Neural progenitor cell (in vitro differentiated cells): Measurements from ENCODE around the gene USP15. TPM values are rescaled to one million over a fixed set of nuclear protein-coding genes. Genes with fewer than 3 reads are reported as not detected.

Experiments used
- DNase-seq: peaks from one replicate; pipeline ENCODE4 v3.0.0-alpha.2; 2016; ENCODE audit warnings: low spot score
- H2AFZ ChIP-seq: fragments of 200-600 bp; sonication (generic); replicated peaks from 2 replicates; pipeline ENCODE4 v1.6.1; 2016; ENCODE audit warnings: antibody characterized with exemption
- H3F3A ChIP-seq: fragments of 200-600 bp; sonication (generic); 2 replicates; pipeline ENCODE4 v1.6.1; 2016; ENCODE audit warnings: antibody characterized with exemption, low read depth
- H3K27ac ChIP-seq: fragments of 200-600 bp; sonication (generic); 2 replicates; pipeline ENCODE4 v1.5.1; 2016; ENCODE audit warnings: mild to moderate bottlenecking
- H3K27me3 ChIP-seq: fragments of 200-600 bp; sonication (generic); 2 replicates; pipeline ENCODE4 v1.6.1; 2016; ENCODE audit warnings: mild to moderate bottlenecking, moderate library complexity
- H3K36me3 ChIP-seq: fragments of 200-600 bp; sonication (generic); 2 replicates; pipeline ENCODE4 v1.5.1; 2016
- H3K4me1 ChIP-seq: fragments of 200-600 bp; sonication (generic); 2 replicates; pipeline ENCODE4 v1.6.1; 2016; ENCODE audit warnings: mixed run types
- H3K4me2 ChIP-seq: fragments of 200-600 bp; sonication (generic); 2 replicates; pipeline ENCODE4 v1.6.1; 2016
- H3K4me3 ChIP-seq: fragments of 200-600 bp; sonication (generic); 2 replicates; pipeline ENCODE4 v1.5.1; 2016
- H3K79me2 ChIP-seq: fragments of 200-600 bp; sonication (generic); 2 replicates; pipeline ENCODE4 v1.6.1; 2016; ENCODE audit warnings: low read depth
- H3K9ac ChIP-seq: fragments of 200-600 bp; sonication (generic); 2 replicates; pipeline ENCODE4 v1.6.1; 2016
- H3K9me3 ChIP-seq: fragments of 200-600 bp; sonication (generic); 2 replicates; pipeline ENCODE4 v1.5.1; 2016; ENCODE audit warnings: low read depth
- H4K20me1 ChIP-seq: fragments of 200-600 bp; sonication (generic); 2 replicates; pipeline ENCODE4 v1.6.1; 2016; ENCODE audit warnings: low read depth
- H3K27ac Mint-ChIP-seq: 3 replicates; pipeline ENCODE4 v1.8.0; 2021; ENCODE audit warnings: mixed read lengths
- H3K27me3 Mint-ChIP-seq: 2 replicates; pipeline ENCODE4 v1.8.0; 2022; ENCODE audit warnings: low read depth, mild to moderate bottlenecking, inconsistent platforms, moderate library complexity, mixed read lengths; ENCODE audit not compliant: insufficient read depth
- H3K36me3 Mint-ChIP-seq: 3 replicates; pipeline ENCODE4 v1.8.0; 2021; ENCODE audit warnings: mixed read lengths
- H3K4me1 Mint-ChIP-seq: 3 replicates; pipeline ENCODE4 v1.8.0; 2021; ENCODE audit warnings: mixed read lengths
- H3K4me3 Mint-ChIP-seq: 3 replicates; pipeline ENCODE4 v1.8.0; 2021; ENCODE audit warnings: mild to moderate bottlenecking, moderate library complexity, mixed read lengths
- H3K9me3 Mint-ChIP-seq: 3 replicates; pipeline ENCODE4 v1.8.0; 2020; ENCODE audit warnings: mixed read lengths
- EZH2 ChIP-seq: fragments of 200-600 bp; sonication (generic); IDR thresholded peaks from 2 replicates; pipeline ENCODE4 v1.6.1; 2017; ENCODE audit warnings: antibody characterized with exemption, mild to moderate bottlenecking, moderate library complexity
- EZH2phosphoT487 ChIP-seq: fragments of 200-600 bp; sonication (generic); IDR thresholded peaks from 2 replicates; pipeline ENCODE4 v1.6.1; 2017; ENCODE audit warnings: antibody characterized with exemption
- total RNA-seq: library from RNA; depleted of rRNA; stranded (reverse); fragments of >200 nt; gene quantifications from 2 replicates; pipeline ENCODE4 v1.2.3, GENCODE V29; 2015; ENCODE audit warnings: low replicate concordance
- TF ChIP-seq, protein P1 (sequence below): fragments of 200-600 bp; sonication (generic); IDR thresholded peaks from 2 replicates; pipeline ENCODE4 v1.5.1; 2017; ENCODE audit warnings: antibody characterized with exemption, mild to moderate bottlenecking

The USP15 gene
- total RNA-seq, 1 donor from 2014 or later: 36.0 TPM

DNA sequence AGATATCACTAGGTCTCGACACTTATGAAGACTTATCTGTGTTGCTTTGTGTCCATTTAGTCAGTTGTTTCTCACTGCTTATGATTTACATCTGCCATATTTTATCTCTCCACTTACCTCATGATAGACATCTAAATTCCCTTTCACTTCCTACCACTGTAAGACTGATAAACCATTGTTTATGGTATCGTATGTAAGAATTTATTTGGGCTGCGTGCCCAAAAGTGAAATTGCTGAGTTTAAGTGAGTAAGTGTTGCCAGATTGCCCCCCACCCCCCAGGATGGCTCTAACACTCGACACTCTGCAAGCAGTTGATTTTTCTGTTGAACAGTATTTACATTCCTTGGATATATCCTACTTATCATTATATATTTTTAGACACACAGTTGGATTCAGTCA, 136.5 kb downstream of the USP15 start:
- H3K36me3 ChIP-seq: peaks cover 12% of the 10 kb centered on the region

DNA sequence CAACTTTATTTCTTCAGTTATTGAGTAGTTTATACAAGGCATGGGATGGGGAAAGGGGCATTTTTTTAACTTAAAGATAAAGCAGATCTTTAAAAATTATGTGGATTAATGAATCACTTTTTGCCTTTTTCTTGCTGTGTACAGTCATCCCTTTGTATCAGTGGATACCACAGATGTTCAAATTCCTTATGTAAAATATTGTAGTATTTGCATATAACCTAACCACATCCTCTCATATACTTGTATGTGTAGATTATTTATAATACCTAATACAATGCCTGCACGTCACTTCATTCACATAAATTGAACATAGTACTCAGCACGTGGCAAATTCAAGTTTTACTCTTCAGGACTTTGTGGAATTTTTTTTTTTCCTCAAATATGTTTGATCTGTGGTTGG, 139.9 kb downstream of the USP15 start:
- no peak overlapping the region for H3K27ac ChIP-seq
- H2AFZ ChIP-seq: no peak overlapping the region
- no peaks in the 10 kb centered on the region for H3K4me1 ChIP-seq
- no peaks in the 10 kb centered on the region for H3F3A ChIP-seq
- DNase-seq: no peak
- peaks cover 4% of the 10 kb centered on the region for H3K36me3 ChIP-seq
- H3K4me2 ChIP-seq: no peak overlapping the region
- no peak overlapping the region for H3K9ac ChIP-seq
- H4K20me1 ChIP-seq: no peaks in the 10 kb centered on the region
- peaks cover 9% of the 10 kb centered on the region for H3K36me3 Mint-ChIP-seq
- H3K4me3 ChIP-seq: no peak overlapping the region
- H3K27ac Mint-ChIP-seq: no peak overlapping the region
- H3K27me3 Mint-ChIP-seq: no peaks in the 10 kb centered on the region
- no peaks in the 10 kb centered on the region for H3K79me2 ChIP-seq
- H3K9me3 Mint-ChIP-seq: no peaks in the 10 kb centered on the region
- no peaks in the 10 kb centered on the region for H3K9me3 ChIP-seq
- H3K27me3 ChIP-seq: no peaks in the 10 kb centered on the region
- no peaks in the 10 kb centered on the region for H3K4me1 Mint-ChIP-seq
- H3K4me3 Mint-ChIP-seq: no peak overlapping the region
- TF ChIP-seq, protein P1, sequence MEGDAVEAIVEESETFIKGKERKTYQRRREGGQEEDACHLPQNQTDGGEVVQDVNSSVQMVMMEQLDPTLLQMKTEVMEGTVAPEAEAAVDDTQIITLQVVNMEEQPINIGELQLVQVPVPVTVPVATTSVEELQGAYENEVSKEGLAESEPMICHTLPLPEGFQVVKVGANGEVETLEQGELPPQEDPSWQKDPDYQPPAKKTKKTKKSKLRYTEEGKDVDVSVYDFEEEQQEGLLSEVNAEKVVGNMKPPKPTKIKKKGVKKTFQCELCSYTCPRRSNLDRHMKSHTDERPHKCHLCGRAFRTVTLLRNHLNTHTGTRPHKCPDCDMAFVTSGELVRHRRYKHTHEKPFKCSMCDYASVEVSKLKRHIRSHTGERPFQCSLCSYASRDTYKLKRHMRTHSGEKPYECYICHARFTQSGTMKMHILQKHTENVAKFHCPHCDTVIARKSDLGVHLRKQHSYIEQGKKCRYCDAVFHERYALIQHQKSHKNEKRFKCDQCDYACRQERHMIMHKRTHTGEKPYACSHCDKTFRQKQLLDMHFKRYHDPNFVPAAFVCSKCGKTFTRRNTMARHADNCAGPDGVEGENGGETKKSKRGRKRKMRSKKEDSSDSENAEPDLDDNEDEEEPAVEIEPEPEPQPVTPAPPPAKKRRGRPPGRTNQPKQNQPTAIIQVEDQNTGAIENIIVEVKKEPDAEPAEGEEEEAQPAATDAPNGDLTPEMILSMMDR: no peak
- no peak for TF ChIP-seq EZH2phosphoT487
- TF ChIP-seq EZH2: no peak

More for the DNA sequence above, 136.5 kb downstream of the USP15 start:
- Histone ChIP-seq H3K9me3 (no peaks in the 10 kb centered on the region), H3K4me1 (no peaks in the 10 kb centered on the region), H3K9ac (no peak overlapping the region), H3K79me2 (no peaks in the 10 kb centered on the region), H2AFZ (no peak overlapping the region), H3K4me3 (no peak overlapping the region), H3K27me3 (no peaks in the 10 kb centered on the region), H4K20me1 (no peaks in the 10 kb centered on the region), H3K27ac (no peak overlapping the region), H3F3A (no peaks in the 10 kb centered on the region), H3K4me2 (no peak overlapping the region)
- Mint-ChIP-seq H3K27ac (no peak overlapping the region), H3K4me3 (no peak overlapping the region), H3K27me3 (no peaks in the 10 kb centered on the region), H3K36me3 (peaks cover 16% of the 10 kb centered on the region), H3K4me1 (no peaks in the 10 kb centered on the region), H3K9me3 (no peaks in the 10 kb centered on the region)
- TF ChIP-seq, protein P1: no peak
- TF ChIP-seq EZH2: no peak
- TF ChIP-seq EZH2phosphoT487: no peak
- DNase-seq: no peak

DNA sequence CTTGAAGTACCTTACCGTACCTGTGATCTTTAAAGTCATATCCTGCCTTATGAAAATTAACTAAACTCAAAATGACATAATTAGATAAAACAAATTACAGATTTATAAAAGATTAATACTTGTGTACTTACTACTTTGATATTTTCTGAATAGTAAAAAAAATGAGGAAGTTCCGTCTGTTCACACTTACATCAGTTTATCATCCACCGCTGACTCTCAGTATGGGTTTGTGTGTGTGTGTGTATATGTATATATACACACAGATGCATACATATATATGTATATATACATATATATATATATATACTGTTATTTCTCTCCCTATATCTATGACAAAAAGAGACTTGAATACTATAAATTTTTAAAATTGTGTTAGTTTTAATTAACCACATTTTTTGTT, 141.4 kb downstream of the USP15 start:
- no peak overlapping the region for H3K27ac ChIP-seq
- H3K27me3 Mint-ChIP-seq: no peaks in the 10 kb centered on the region

More for the DNA sequence above, 141.4 kb downstream of the USP15 start:
- no peak for TF ChIP-seq EZH2
- TF ChIP-seq, protein P1: no peak
- TF ChIP-seq EZH2phosphoT487: no peak
- Histone ChIP-seq H4K20me1 (no peaks in the 10 kb centered on the region), H3K4me1 (no peaks in the 10 kb centered on the region), H3K9ac (no peak overlapping the region), H3K4me2 (no peak overlapping the region), H3K27me3 (no peaks in the 10 kb centered on the region), H3K9me3 (no peaks in the 10 kb centered on the region), H3K4me3 (no peak overlapping the region), H2AFZ (no peak overlapping the region), H3K79me2 (no peaks in the 10 kb centered on the region), H3K36me3 (no peaks in the 10 kb centered on the region), H3F3A (no peaks in the 10 kb centered on the region)
- H3K27ac Mint-ChIP-seq: no peak overlapping the region
- no peaks in the 10 kb centered on the region for H3K4me1 Mint-ChIP-seq
- peaks cover 5% of the 10 kb centered on the region for H3K36me3 Mint-ChIP-seq
- no peak for DNase-seq
- no peaks in the 10 kb centered on the region for H3K9me3 Mint-ChIP-seq
- no peak overlapping the region for H3K4me3 Mint-ChIP-seq
